Psoas muscle (tissue), 8 donors: ENCODE data around the gene MBL2. TPM values are rescaled to one million over a fixed set of nuclear protein-coding genes. Genes with fewer than 3 reads are reported as not detected.

Experiments used
- ATAC-seq, 4 donors: fragments of 200-7000 bp; cut with Tn5 transposase; one replicate each; pipeline ENCODE4 v1.9.1; 2020; ENCODE audit warnings: moderate library complexity in 3 of 4, mild to moderate bottlenecking in 2 of 4
- DNase-seq, 2 donors: peaks; one replicate each; pipeline ENCODE4 v3.0.0-alpha.2; 2020
- H3K27ac ChIP-seq: fragments of 200-600 bp; one replicate; pipeline ENCODE4 v1.8.0; 2022
- H3K27me3 ChIP-seq, 3 donors: fragments of 200-600 bp in 1 of 3; one replicate each; pipeline versions ENCODE4 v1.6.1 to v1.8.0; 2013 to 2022; ENCODE audit warnings: low read length in 2 of 3, mild to moderate bottlenecking in 2 of 3, moderate library complexity in 1 of 3; ENCODE audit not compliant: insufficient read depth in 3 of 3
- H3K36me3 ChIP-seq, 2 donors: fragments of 200-600 bp in 1 of 2; one replicate each; pipeline versions ENCODE4 v1.6.1 to v1.8.0; 2013 to 2022; ENCODE audit warnings: low read depth in 1 of 2, mild to moderate bottlenecking in 1 of 2, moderate library complexity in 1 of 2; ENCODE audit not compliant: insufficient read depth in 1 of 2
- H3K4me1 ChIP-seq: fragments of 200-600 bp; one replicate; pipeline ENCODE4 v1.8.0; 2022
- H3K4me3 ChIP-seq: fragments of 200-600 bp; one replicate; pipeline ENCODE4 v1.8.0; 2022; ENCODE audit warnings: mild to moderate bottlenecking
- H3K9me3 ChIP-seq: fragments of 200-600 bp; one replicate; pipeline ENCODE4 v1.8.0; 2022
- WGBS, 3 donors: extraction: QIAGEN DNeasy Blood & Tissue Kit; methylation state at CpG; one replicate each; pipeline versions ENCODE4 v1.1.6 to v1.1.7; 2013; 5-methylcytosine and 5-hydroxymethylcytosine counted together
- intact Hi-C, 2 donors: fragments of 100-400 bp; cut with DNase I; formaldehyde crosslinking; loops; one replicate each; pipeline versions ENCODE4 v1.11.0 to v1.14.2; 2022
- polyA plus RNA-seq, 3 donors: library from polyadenylated mRNA; stranded (reverse); fragments of 200-250 nt; gene quantifications; one replicate each; pipeline ENCODE4 v1.2.3, GENCODE V29; 2013
- total RNA-seq, 4 donors: library from RNA; stranded (reverse); fragmentation: NEBNext Ultra II Directional in 2 of 4; extraction: Animal tissue kit (Norgen Biotek cat#: 25700) in 2 of 4; gene quantifications; one replicate each; pipeline versions ENCODE4 v1.2.1 to v1.2.4, GENCODE V29; 2021 to 2023
- TF ChIP-seq, protein P1 (sequence below): fragments of 200-600 bp; IDR thresholded peaks from one replicate; pipeline ENCODE4 v1.8.0; 2022; ENCODE audit warnings: antibody characterized with exemption
- donor health status: healthy with polysubstance abuse.
- donor health status: DM: no; HTN: no; CAD: no; lungs with moderate emphysema.
- donor health status: Bipolar disorder and iron deficiency.
- donor health status: healthy.
- donor health status: DM: yes; HTN: yes; CAD: no.
- donor health status: DM: no; HTN: no; CAD: no.
- donor health status: DM: no; HTN: no; CAD: no.
- donor health status: DM: yes; HTN: yes; CAD: no.

Gene MBL2
- total and polyA plus RNA-seq, 7 donors = not detected

DNA sequence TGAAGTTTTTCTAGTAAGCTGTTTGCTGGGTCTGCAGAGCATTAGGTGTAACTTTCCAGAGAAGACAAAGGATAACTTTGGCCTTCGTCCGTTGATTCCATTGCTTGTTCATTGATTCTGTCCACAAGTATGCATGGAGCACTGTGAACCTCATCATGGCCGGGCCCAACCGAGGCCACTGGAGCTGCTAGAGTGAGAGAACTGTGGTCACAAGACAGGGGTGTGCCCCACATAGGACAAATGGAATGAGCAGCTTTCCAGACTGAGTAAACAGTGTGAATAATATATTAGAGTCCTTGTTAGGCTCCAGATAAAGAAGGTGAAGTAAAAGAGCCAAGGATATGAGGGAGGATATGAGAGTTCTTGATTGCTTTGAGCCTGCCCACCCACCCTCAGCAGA is 24.9 kb downstream of the MBL2 start:
- H3K9me3 ChIP-seq = no peaks in the 10 kb centered on the region
- H3K4me1 ChIP-seq = no peaks in the 10 kb centered on the region
- TF ChIP-seq, protein P1, sequence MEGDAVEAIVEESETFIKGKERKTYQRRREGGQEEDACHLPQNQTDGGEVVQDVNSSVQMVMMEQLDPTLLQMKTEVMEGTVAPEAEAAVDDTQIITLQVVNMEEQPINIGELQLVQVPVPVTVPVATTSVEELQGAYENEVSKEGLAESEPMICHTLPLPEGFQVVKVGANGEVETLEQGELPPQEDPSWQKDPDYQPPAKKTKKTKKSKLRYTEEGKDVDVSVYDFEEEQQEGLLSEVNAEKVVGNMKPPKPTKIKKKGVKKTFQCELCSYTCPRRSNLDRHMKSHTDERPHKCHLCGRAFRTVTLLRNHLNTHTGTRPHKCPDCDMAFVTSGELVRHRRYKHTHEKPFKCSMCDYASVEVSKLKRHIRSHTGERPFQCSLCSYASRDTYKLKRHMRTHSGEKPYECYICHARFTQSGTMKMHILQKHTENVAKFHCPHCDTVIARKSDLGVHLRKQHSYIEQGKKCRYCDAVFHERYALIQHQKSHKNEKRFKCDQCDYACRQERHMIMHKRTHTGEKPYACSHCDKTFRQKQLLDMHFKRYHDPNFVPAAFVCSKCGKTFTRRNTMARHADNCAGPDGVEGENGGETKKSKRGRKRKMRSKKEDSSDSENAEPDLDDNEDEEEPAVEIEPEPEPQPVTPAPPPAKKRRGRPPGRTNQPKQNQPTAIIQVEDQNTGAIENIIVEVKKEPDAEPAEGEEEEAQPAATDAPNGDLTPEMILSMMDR = no peak
- ATAC-seq (no peak), DNase-seq (no peak)
- H3K27ac ChIP-seq = no peak overlapping the region
- no peaks in the 10 kb centered on the region for H3K36me3 ChIP-seq
- H3K27me3 ChIP-seq = no peaks in the 10 kb centered on the region
- H3K4me3 ChIP-seq = no peak overlapping the region
- WGBS, 3 donors = 86 to 88% (median 88%) methylated on average over 4 of the region's 4 CpGs
- intact Hi-C loops = no loop called here

DNA sequence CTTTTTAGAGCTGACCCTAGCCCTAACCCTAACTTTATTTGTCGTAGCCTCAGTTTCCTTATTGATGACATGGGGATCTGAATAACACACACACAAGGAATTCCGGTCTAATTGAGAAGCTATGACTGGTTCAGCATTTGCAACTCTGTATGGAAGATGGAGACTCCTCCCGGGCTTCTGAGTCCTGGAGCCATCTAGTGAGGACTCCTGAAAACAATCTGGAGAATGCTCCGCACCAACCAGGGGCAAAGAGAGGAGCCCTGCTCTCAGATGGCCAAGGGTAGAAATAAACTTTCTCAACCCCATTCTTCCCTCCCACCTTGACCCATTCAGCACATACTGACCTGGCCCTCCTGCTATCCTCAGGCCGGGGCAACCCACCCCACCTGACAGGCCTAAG is 26.4 kb downstream of the MBL2 start:
- H3K27me3 ChIP-seq = no peaks in the 10 kb centered on the region
- ATAC-seq = no peak

DNA sequence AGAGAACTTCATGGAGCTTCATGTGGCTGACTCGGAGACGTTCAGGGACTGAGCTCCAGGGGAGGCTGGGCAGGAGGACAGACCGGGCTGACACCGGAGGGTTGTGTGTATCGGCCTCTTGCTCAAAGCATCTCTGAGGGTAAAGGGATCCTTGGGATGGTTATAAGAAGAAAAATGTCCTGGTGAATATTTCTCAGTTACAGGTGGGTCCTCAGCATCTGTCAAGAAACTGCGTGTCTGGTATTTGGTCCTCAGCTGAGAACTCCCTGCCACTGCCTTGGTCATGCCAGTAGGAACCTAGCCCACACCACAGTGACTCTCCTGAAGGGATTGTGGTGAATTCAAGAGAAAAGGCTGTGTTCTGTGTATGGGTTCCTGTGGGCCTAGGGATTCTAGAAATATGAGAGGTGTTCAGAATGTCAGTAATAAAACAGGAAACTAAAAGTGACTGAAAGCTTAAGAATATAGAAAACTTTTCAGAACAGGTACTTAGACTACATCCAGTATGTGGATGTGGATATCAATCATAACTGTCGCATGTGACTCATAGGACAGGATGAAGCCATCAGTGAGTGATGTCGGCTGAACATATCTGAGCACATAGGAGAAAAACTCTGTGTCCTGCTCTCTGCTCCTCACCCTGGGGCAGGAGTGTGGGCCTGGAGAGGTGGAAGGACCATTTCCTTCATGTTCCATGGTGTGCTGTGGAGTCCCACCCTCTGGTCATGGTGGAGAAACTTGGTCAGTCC is 28.4 kb downstream of the MBL2 start:
- intact Hi-C loops = no loop called here
- Histone ChIP-seq H3K27me3 (no peaks in the 10 kb centered on the region), H3K9me3 (no peaks in the 10 kb centered on the region), H3K27ac (no peak overlapping the region), H3K4me3 (no peak overlapping the region), H3K36me3 (no peaks in the 10 kb centered on the region), H3K4me1 (no peaks in the 10 kb centered on the region)
- ATAC-seq (no peak), DNase-seq (no peak)
- WGBS, 3 donors = 73 to 94% (median 74%) methylated on average over 8 of the region's 8 CpGs
- TF ChIP-seq, protein P1 = no peak

More for the DNA sequence above, 26.4 kb downstream of the MBL2 start:
- H3K36me3 ChIP-seq = no peaks in the 10 kb centered on the region
- WGBS, 3 donors = 64 to 82% (median 65%) methylated on average over 5 of the region's 5 CpGs
- no peak for DNase-seq
- TF ChIP-seq, protein P1 = no peak
- H3K9me3 ChIP-seq = no peaks in the 10 kb centered on the region
- H3K4me1 ChIP-seq = no peaks in the 10 kb centered on the region
- intact Hi-C loops = no loop called here
- no peak overlapping the region for H3K4me3 ChIP-seq
- no peak overlapping the region for H3K27ac ChIP-seq

DNA sequence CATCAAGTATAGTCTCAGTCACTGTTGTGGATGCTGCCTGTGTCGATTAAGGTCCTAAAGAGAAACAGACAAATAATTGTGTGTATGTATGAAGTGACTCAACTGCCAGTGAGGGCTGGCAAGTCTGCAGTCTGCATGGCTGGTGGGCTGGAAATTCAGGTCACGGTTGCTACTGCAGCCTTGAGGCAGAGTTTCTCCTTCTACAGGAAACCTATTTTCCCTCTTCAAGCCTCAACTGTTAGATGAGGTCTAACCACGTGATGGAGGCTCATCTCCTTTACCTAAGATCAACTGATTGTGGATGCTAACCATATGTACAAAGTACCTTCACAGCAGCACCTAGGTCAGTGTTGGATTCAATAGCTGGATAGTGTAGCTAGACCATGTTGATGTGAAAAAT is 29.9 kb downstream of the MBL2 start:
- Histone ChIP-seq H3K27ac (no peak overlapping the region), H3K27me3 (no peaks in the 10 kb centered on the region), H3K4me3 (no peak overlapping the region), H3K36me3 (no peaks in the 10 kb centered on the region), H3K9me3 (no peaks in the 10 kb centered on the region), H3K4me1 (no peaks in the 10 kb centered on the region)
- intact Hi-C loops = no loop called here
- TF ChIP-seq, protein P1 = no peak
- ATAC-seq (no peak), DNase-seq (no peak)
- WGBS, 3 donors = 55 to 57% (median 56%) methylated on average over 3 of the region's 3 CpGs

DNA sequence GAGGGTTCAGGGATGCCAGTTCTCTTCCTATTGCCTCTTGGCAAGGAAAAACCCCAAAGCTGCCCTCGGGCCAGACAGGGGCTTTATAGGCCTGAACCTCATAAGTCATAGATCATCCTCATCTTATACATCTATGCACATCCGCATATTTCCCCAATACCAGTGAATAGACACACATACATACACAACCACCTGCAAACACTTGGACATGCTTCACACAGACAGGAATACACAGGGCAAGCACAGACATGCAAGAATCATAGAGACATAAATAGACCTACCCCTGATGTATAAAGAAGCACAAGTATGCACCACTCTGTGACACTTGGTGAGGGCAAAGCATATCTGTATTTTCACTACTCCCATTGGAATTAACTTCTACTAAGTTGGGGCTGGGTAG is 30.7 kb downstream of the MBL2 start:
- Histone ChIP-seq H3K27me3 (no peaks in the 10 kb centered on the region), H3K9me3 (no peaks in the 10 kb centered on the region), H3K27ac (no peak overlapping the region), H3K4me1 (no peaks in the 10 kb centered on the region), H3K36me3 (no peaks in the 10 kb centered on the region), H3K4me3 (no peak overlapping the region)
- ATAC-seq (no peak), DNase-seq (no peak)
- intact Hi-C loops = no loop called here
- WGBS, 3 donors = 86 to 92% (median 89%) methylated on average over 2 of the region's 2 CpGs
- TF ChIP-seq, protein P1 = no peak
